ENCODE measurements around the gene SH3GLB2. TPM values are rescaled to one million over a fixed set of nuclear protein-coding genes. Genes with fewer than 3 reads are reported as not detected.
"Not testable (repeated sequence)": the region's sequence is repeated elsewhere in the genome, so short reads cannot be mapped to it uniquely, and the experiment has no call there.

Gene SH3GLB2
- total and polyA plus RNA-seq, 2 donors from 2014 or later = 118 to 128 TPM

DNA sequence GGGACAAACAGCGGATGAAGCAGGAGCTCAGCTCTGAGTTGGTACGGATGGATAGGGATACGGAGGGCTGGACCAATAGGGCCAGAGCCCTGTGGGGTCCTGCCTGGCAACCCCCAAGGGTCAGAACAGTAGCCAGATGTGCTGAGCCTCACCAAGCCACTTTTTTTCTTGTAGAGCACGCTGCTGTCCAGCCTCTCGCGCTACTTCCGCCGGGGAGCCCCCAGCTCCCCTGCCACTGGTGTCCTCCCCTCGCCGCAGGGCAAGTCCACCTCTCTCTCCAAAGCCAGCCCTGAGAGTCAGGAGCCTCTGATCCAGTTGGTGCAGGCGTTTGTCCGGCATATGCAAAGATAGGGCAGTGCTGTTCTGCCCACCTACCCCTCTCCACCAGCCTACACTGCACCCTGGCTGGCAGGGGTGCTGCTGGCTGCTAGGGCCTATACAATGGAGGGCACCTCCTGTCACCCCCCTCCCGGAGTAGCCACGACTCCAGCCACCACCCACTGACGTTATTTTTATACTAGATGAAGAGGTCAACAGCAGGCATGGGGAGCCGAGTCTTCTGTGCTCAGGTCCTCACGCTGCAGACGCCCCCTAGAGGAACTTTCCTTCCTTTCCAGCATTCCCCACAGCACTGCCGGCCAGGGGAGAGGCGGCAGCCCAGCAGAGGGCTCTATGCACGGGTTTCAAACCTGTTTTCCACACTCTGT lies 21.6 kb downstream of the SH3GLB2 start:
- intact Hi-C loops (cut with DNase I) = no loop called here
- FAIRE-seq = no peak
- peaks cover 3 to 35% (median 17%) of the 10 kb centered on the region in 3 donors for H3K36me3 ChIP-seq (ENCODE audit: control insufficient read depth in 2 of 3, insufficient read depth in 3 of 3, low read length in 3 of 3)

DNA sequence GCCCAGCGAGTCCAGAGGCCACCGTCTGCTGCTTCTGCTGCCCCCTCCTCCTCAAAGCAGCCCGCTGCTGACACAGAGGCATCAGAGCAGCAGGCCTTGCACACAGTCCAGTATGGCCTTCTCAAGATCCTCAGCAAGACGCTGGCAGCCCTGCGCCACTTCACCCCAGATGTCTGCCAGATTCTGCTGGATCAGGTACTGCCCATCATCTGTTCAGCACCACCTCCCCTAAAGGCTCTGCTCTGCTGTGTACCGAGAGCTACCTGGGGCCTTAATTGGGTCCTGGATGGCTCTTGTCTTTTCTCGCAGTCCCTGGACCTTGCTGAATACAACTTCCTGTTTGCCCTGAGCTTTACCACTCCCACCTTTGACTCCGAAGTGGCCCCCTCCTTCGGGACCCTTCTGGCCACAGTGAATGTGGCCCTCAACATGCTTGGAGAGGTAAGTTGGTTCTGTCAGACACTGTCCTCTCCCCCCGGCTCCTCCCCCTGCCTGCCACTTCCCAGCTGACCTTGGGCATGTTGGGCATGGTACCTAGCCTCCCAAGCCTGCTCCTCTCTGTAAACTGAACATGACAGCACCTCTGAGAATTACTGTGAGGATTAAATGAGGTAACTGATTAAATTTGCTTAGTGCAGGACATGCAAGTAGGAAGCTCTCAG lies 22.7 kb downstream of the SH3GLB2 start:
- TF ChIP-seq, protein P1, sequence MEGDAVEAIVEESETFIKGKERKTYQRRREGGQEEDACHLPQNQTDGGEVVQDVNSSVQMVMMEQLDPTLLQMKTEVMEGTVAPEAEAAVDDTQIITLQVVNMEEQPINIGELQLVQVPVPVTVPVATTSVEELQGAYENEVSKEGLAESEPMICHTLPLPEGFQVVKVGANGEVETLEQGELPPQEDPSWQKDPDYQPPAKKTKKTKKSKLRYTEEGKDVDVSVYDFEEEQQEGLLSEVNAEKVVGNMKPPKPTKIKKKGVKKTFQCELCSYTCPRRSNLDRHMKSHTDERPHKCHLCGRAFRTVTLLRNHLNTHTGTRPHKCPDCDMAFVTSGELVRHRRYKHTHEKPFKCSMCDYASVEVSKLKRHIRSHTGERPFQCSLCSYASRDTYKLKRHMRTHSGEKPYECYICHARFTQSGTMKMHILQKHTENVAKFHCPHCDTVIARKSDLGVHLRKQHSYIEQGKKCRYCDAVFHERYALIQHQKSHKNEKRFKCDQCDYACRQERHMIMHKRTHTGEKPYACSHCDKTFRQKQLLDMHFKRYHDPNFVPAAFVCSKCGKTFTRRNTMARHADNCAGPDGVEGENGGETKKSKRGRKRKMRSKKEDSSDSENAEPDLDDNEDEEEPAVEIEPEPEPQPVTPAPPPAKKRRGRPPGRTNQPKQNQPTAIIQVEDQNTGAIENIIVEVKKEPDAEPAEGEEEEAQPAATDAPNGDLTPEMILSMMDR (IDR thresholded peaks at IDR 0.05; ENCODE audit: borderline replicate concordance, extremely low read depth, insufficient read depth) = no peak
- H3K9ac ChIP-seq (ENCODE audit: low read length in 3 of 3) = no peak overlapping the region
- intact Hi-C loops (cut with DNase I) = no loop called here

More for the DNA sequence above, 21.6 kb downstream of the SH3GLB2 start:
- DNase-seq = peak in 4 of 5 donors; percentile 69 to 85 (median 76)
- Histone ChIP-seq H3K27ac (ENCODE audit: low read depth in 2 of 2, low read length in 2 of 2) (no peak overlapping the region), H3K9me3 (ENCODE audit: control insufficient read depth in 2 of 3, insufficient read depth in 1 of 3, low read length in 3 of 3) (no peaks in the 10 kb centered on the region), H3K4me3 (ENCODE audit: low read length in 3 of 3) (no peak overlapping the region), H3K4me1 (ENCODE audit: control insufficient read depth in 2 of 3, insufficient read depth in 2 of 3, low read depth in 1 of 3, low read length in 3 of 3) (no peaks in the 10 kb centered on the region), H3K9ac (ENCODE audit: low read length in 3 of 3) (no peak overlapping the region), H3K27me3 (ENCODE audit: control insufficient read depth, insufficient read depth, low read length) (no peaks in the 10 kb centered on the region)
- TF ChIP-seq, protein P1 (IDR thresholded peaks at IDR 0.05; ENCODE audit: borderline replicate concordance, extremely low read depth, insufficient read depth) = peak; percentile 67

DNA sequence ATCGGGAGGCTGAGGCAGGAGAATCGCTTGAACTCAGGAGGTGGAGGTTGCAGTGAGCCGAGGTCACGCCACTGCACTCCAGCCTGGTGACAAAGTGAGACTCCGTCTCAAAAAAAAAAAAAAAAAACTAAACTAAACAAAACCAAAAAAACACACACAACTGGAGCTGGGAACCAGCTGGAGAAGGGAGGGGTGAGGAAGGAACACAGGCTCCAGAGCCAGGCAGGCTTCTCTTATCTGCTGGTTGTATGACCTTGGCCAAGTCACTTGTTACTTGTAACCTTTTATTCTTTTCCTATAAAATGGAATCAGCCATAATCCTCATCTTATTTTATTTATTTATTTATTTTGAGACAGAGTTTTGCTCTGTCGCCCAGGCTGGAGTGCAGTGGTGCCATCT lies 24.0 kb downstream of the SH3GLB2 start:
- H3K4me1 ChIP-seq (ENCODE audit: control insufficient read depth in 2 of 3, insufficient read depth in 2 of 3, low read depth in 1 of 3, low read length in 3 of 3); intact Hi-C loops (cut with DNase I); H3K27ac ChIP-seq (ENCODE audit: low read depth in 2 of 2, low read length in 2 of 2); H3K4me3 ChIP-seq (ENCODE audit: low read length in 3 of 3); H3K9me3 ChIP-seq (ENCODE audit: control insufficient read depth in 2 of 3, insufficient read depth in 1 of 3, low read length in 3 of 3); H3K9ac ChIP-seq (ENCODE audit: low read length in 3 of 3); FAIRE-seq; H3K27me3 ChIP-seq (ENCODE audit: control insufficient read depth, insufficient read depth, low read length): not testable (repeated sequence)
- H3K36me3 ChIP-seq (ENCODE audit: control insufficient read depth in 2 of 3, insufficient read depth in 3 of 3, low read length in 3 of 3) = peaks cover 3 to 47% (median 23%) of the 10 kb centered on the region in 3 donors
- DNase-seq = peak in 2 of 5 donors; percentile 12 to 15

More for the DNA sequence above, 22.7 kb downstream of the SH3GLB2 start:
- DNase-seq = peak in 1 of 5 donors; percentile 42
- H3K36me3 ChIP-seq (ENCODE audit: control insufficient read depth in 2 of 3, insufficient read depth in 3 of 3, low read length in 3 of 3) = peaks cover 3 to 37% (median 18%) of the 10 kb centered on the region in 3 donors
- no peaks in the 10 kb centered on the region for H3K4me1 ChIP-seq (ENCODE audit: control insufficient read depth in 2 of 3, insufficient read depth in 2 of 3, low read depth in 1 of 3, low read length in 3 of 3)
- H3K27me3 ChIP-seq (ENCODE audit: control insufficient read depth, insufficient read depth, low read length) = no peaks in the 10 kb centered on the region
- H3K4me3 ChIP-seq (ENCODE audit: low read length in 3 of 3) = no peak overlapping the region
- H3K9me3 ChIP-seq (ENCODE audit: control insufficient read depth in 2 of 3, insufficient read depth in 1 of 3, low read length in 3 of 3) = no peaks in the 10 kb centered on the region
- no peak overlapping the region for H3K27ac ChIP-seq (ENCODE audit: low read depth in 2 of 2, low read length in 2 of 2)
- no peak for FAIRE-seq

DNA sequence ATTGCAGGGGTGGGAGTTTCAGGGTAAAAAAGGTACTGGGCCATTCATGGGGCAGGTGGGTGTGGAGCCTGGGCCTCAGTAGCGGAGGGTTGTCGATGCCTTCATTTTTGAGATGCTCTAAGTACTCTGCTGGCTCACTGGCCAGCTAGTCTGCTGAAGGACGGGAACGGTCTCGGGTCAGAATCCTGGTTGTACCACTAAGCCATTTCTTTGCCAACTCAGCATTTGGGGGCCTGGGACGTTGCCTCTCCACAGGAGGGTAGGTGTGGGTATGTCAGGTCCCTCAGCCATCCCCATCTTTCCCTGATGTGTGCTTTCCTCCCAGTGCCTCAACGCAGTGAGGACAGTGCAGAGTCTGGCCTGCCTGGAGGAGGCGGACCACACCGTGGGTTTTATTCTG lies 25.1 kb downstream of the SH3GLB2 start:
- H3K4me3 ChIP-seq (ENCODE audit: low read length in 3 of 3) = no peak overlapping the region
- no peaks in the 10 kb centered on the region for H3K4me1 ChIP-seq (ENCODE audit: control insufficient read depth in 2 of 3, insufficient read depth in 2 of 3, low read depth in 1 of 3, low read length in 3 of 3)
- DNase-seq (no peak), FAIRE-seq (no peak)
- H3K27me3 ChIP-seq (ENCODE audit: control insufficient read depth, insufficient read depth, low read length) = no peaks in the 10 kb centered on the region
- no peak overlapping the region for H3K27ac ChIP-seq (ENCODE audit: low read depth in 2 of 2, low read length in 2 of 2)
- no peak overlapping the region for H3K9ac ChIP-seq (ENCODE audit: low read length in 3 of 3)
- H3K36me3 ChIP-seq (ENCODE audit: control insufficient read depth in 2 of 3, insufficient read depth in 3 of 3, low read length in 3 of 3) = peaks cover 3 to 56% (median 31%) of the 10 kb centered on the region in 3 donors
- intact Hi-C loops (cut with DNase I) = no loop called here
- H3K9me3 ChIP-seq (ENCODE audit: control insufficient read depth in 2 of 3, insufficient read depth in 1 of 3, low read length in 3 of 3) = no peaks in the 10 kb centered on the region
- TF ChIP-seq, protein P1 (IDR thresholded peaks at IDR 0.05; ENCODE audit: borderline replicate concordance, extremely low read depth, insufficient read depth) = no peak

All from kidney (tissue), 14 donors.